HEK293T (cell line): ENCODE data around the gene CTCFL.

Experiments used
- CTCF ChIA-PET: fragments of 350-600 bp; formaldehyde crosslinking; extraction: SDS; loops from one replicate; lab custom pipeline; 2021; ENCODE audit warnings: antibody characterized with exemption, inconsistent platforms; lab: Yijun Ruan, JAX
- POLR2A ChIA-PET: fragments of 350-600 bp; formaldehyde crosslinking; extraction: SDS; loops from one replicate; lab custom pipeline; 2020; ENCODE audit warnings: antibody characterized with exemption, inconsistent platforms; lab: Yijun Ruan, JAX
- DNase-seq: peaks from one replicate; pipeline ENCODE4 v3.0.0; 2012; ENCODE audit warnings: mixed read lengths; ENCODE audit errors: extremely low spot score
- ARNT ChIP-seq: fragments of 450-650 bp; IDR thresholded peaks from 2 replicates; pipeline ENCODE4 v1.6.1; 2017; ENCODE audit warnings: mild to moderate bottlenecking
- BHLHE40 ChIP-seq: fragments of 450-650 bp; IDR thresholded peaks from 2 replicates; pipeline ENCODE4 v1.6.1; 2016; ENCODE audit warnings: mild to moderate bottlenecking, moderate library complexity, borderline replicate concordance
- CTBP1 ChIP-seq: fragments of 450-650 bp; IDR thresholded peaks from 2 replicates; pipeline ENCODE4 v1.6.1; 2016; ENCODE audit warnings: borderline replicate concordance
- ELF4 ChIP-seq: fragments of 450-650 bp; IDR thresholded peaks from 2 replicates; pipeline ENCODE4 v1.6.1; 2017; ENCODE audit warnings: antibody characterized with exemption
- FOXA1 ChIP-seq: fragments of 450-650 bp; IDR thresholded peaks from 2 replicates; pipeline ENCODE4 v1.6.1; 2016; ENCODE audit warnings: mild to moderate bottlenecking
- FOXK2 ChIP-seq: fragments of 450-650 bp; IDR thresholded peaks from 2 replicates; pipeline ENCODE4 v1.6.1; 2016; ENCODE audit warnings: mild to moderate bottlenecking
- FOXM1 ChIP-seq: fragments of 450-650 bp; IDR thresholded peaks from 2 replicates; pipeline ENCODE4 v1.6.1; 2017; ENCODE audit warnings: mild to moderate bottlenecking, borderline replicate concordance
- HDGF ChIP-seq: fragments of 450-650 bp; IDR thresholded peaks from 2 replicates; pipeline ENCODE4 v1.6.1; 2017; ENCODE audit warnings: antibody characterized with exemption, borderline replicate concordance
- L3MBTL2 ChIP-seq: fragments of 450-650 bp; conservative IDR thresholded peaks from 2 replicates; pipeline ENCODE4 v1.6.1; 2016; ENCODE audit warnings: mild to moderate bottlenecking
- LEF1 ChIP-seq: fragments of 450-650 bp; IDR thresholded peaks from 2 replicates; pipeline ENCODE4 v1.6.1; 2017; ENCODE audit warnings: mild to moderate bottlenecking, borderline replicate concordance
- NFRKB ChIP-seq: fragments of 450-650 bp; IDR thresholded peaks from 2 replicates; pipeline ENCODE4 v1.6.1; 2016; ENCODE audit warnings: mild to moderate bottlenecking, moderate library complexity
- SP1 ChIP-seq: fragments of 450-650 bp; IDR thresholded peaks from 2 replicates; pipeline ENCODE4 v1.6.1; 2017
- SUZ12 ChIP-seq: fragments of 450-650 bp; IDR thresholded peaks from 2 replicates; pipeline ENCODE4 v1.6.1; 2016; ENCODE audit warnings: mild to moderate bottlenecking
- TARDBP ChIP-seq: fragments of 450-650 bp; IDR thresholded peaks from 2 replicates; pipeline ENCODE4 v1.6.1; 2016
- ZNF384 ChIP-seq: fragments of 450-650 bp; IDR thresholded peaks from 2 replicates; pipeline ENCODE4 v1.6.1; 2016
- TF ChIP-seq, protein P1 (sequence below): fragments of 450-650 bp; IDR thresholded peaks from 2 replicates; pipeline ENCODE4 v1.6.1; 2016

CTCFL gene

DNA sequence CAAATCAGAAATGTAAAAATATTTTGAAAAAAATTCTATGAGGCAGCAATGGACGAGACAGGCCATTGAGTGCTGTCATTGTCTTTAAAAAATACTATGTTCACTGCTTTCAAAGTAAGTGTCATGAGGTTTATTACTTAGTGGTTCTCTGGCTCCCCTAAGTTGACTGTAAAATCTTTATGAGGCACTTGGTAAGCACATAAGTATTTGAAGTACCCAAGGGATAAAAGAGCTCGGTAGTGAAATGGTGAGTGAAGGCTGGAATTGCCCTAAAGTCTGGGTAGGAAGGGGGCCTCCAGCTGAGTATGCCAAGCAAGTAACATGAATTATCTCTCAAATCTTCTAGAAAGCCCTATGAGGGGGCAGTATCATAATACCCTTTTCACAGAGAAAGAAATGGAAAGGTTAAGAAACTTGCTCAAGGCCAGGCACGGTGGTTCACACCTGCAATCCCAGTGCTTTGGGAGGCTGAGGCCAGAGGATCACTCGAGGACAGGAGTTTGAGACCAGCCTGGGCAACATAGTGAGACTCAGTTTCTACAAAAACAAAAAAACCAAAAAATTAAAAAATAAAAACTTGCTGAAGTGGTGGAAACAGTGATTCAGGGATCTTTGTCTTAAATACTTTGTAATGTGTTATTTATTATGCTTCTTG lies 5.5 kb upstream of the CTCFL start:
- ChIA-PET POLR2A (interaction anchor here (0.9 kb wide), 2 partner anchors 50 to 52 kb away, joined by 3 to 7 read pairs; no protein-coding TSS in a partner anchor), CTCF (no interaction called here)
- TF ChIP-seq L3MBTL2: peak; percentile 22; the same call in 1 of the 2 replicates
- TF ChIP-seq BHLHE40: no peak
- TF ChIP-seq CTBP1: peak; percentile 83
- TF ChIP-seq FOXA1: no peak
- TF ChIP-seq TARDBP: no peak
- TF ChIP-seq, protein P1, sequence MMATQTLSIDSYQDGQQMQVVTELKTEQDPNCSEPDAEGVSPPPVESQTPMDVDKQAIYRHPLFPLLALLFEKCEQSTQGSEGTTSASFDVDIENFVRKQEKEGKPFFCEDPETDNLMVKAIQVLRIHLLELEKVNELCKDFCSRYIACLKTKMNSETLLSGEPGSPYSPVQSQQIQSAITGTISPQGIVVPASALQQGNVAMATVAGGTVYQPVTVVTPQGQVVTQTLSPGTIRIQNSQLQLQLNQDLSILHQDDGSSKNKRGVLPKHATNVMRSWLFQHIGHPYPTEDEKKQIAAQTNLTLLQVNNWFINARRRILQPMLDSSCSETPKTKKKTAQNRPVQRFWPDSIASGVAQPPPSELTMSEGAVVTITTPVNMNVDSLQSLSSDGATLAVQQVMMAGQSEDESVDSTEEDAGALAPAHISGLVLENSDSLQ: peak; percentile 93
- DNase-seq: peak; percentile 23

DNA sequence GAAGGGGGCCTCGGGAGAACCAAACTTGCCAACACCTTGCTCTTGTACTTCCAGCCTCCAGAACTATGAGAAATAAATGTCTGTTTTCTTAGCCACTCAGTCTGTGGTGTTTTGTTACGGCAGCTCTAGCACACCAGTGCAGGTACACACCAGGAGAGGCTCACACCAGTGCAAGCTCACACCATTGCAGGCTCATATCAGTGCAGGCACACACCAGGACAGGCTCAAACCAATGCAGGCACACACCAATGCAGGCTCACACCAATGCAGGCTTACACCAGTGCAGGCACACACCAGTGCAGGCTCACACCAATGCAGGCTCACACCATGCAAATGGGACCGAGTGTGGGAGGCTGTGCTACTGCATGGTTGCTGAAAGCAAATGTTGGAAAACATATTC lies 4.9 kb upstream of the CTCFL start:
- TF ChIP-seq BHLHE40 (no peak), ELF4 (no peak), HDGF (no peak)
- TF ChIP-seq, protein P1: no peak
- CTCF ChIA-PET: no interaction called here
- no peak for DNase-seq
- POLR2A ChIA-PET: interaction anchor here (0.9 kb wide), 2 partner anchors 50 to 53 kb away, joined by 3 to 7 read pairs; no protein-coding TSS in a partner anchor

GRCh38 chr20:57529160-57529585 lies 4.2 kb upstream of the CTCFL start:
- CTCF ChIA-PET: interaction anchor here (0.7 kb wide), 1 partner anchor 24 kb away, joined by 3 read pairs; no protein-coding TSS in a partner anchor

DNA sequence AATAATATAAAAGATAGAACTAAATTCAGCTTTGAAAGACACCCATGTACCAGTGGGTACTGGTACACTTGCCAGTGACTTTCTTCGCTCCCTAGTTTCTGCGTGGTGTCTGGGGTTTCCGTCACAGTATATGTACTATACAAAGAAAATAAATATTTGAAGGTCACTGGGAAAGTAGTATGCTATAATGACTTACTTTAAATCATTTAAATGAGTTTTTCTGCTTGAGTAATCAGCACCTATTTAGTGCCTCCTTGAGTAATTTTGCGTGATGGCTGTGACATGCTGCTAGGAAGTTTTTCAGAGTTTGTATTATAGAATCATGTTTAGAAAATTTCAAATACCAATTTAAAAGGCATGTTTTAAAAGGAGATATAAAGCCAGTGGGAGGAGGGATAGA lies 3.2 kb upstream of the CTCFL start:
- ChIA-PET POLR2A (no interaction called here), CTCF (interaction anchor here (1.0 to 1.3 kb wide), 3 partner anchors 10 to 45 kb away, joined by 3 to 4 read pairs (median 3); no protein-coding TSS in a partner anchor)
- TF ChIP-seq, protein P1: 0 out of 2 replicates have a peak, but pooled peaks have one; percentile 27
- no peak for TF ChIP-seq BHLHE40
- no peak for DNase-seq

More at GRCh38 chr20:57529160-57529585, 4.2 kb upstream of the CTCFL start:
- POLR2A ChIA-PET: no interaction called here
- no peak for DNase-seq
- TF ChIP-seq BHLHE40 (no peak), CTBP1 (no peak), FOXM1 (no peak), FOXK2 (no peak), LEF1 (no peak), SP1 (no peak), SUZ12 (no peak), FOXA1 (no peak), ELF4 (no peak), ZNF384 (no peak)

DNA sequence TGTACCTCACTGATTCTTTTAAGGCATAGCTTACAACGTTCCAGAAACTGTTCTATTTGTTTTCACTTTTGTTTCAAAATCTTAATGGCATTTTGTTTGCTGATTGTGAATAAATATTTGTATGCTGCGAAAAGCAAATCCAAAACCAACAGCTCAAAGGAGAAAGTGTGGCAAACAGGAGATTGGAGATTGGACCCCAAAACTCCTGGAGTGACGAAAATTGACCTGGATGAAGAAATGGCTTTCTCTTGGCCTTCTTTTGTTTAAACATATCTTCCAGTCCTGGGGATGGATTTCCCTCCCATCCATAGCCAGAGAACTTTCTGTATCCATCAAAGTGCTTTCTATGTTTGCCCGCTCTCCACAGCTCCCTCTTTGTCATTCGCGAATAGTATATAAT lies 2.8 kb upstream of the CTCFL start:
- ChIA-PET POLR2A (no interaction called here), CTCF (interaction anchor here (1.0 to 1.3 kb wide), 3 partner anchors 10 to 45 kb away, joined by 3 to 4 read pairs (median 3); no protein-coding TSS in a partner anchor)
- TF ChIP-seq, protein P1: no peak
- TF ChIP-seq LEF1 (no peak), SP1 (no peak), ZNF384 (no peak), CTBP1 (no peak), TARDBP (no peak), HDGF (no peak), BHLHE40 (no peak), FOXM1 (no peak), SUZ12 (no peak), L3MBTL2 (no peak), ELF4 (no peak), FOXA1 (no peak), NFRKB (no peak), FOXK2 (no peak), ARNT (no peak)

GRCh38 chr20:57526885-57527460 lies 2.0 kb upstream of the CTCFL start:
- DNase-seq: no peak
- ChIA-PET CTCF (interaction anchor here (0.8 to 1.3 kb wide), 3 partner anchors 11 to 55 kb away, joined by 3 to 4 read pairs (median 3); no protein-coding TSS in a partner anchor), POLR2A (no interaction called here)
- TF ChIP-seq TARDBP (no peak), NFRKB (no peak), CTBP1 (no peak), HDGF (no peak), LEF1 (no peak), FOXA1 (no peak), FOXK2 (no peak), SUZ12 (no peak), BHLHE40 (no peak), ZNF384 (no peak), L3MBTL2 (no peak), FOXM1 (no peak), ELF4 (no peak), SP1 (no peak), ARNT (no peak)
- TF ChIP-seq, protein P1: no peak

More for the DNA sequence above, 2.8 kb upstream of the CTCFL start:
- DNase-seq: no peak
